GM18868 (cell line): ENCODE measurements around the gene RIPOR3.

ENCODE experiments used
- ATAC-seq: cut with Tn5 transposase; IDR thresholded peaks from one replicate; pipeline ENCODE4 v1.9.1; 2021; ENCODE audit warnings: mild to moderate bottlenecking, moderate library complexity; ENCODE audit not compliant: unreplicated experiment

The RIPOR3 gene

DNA sequence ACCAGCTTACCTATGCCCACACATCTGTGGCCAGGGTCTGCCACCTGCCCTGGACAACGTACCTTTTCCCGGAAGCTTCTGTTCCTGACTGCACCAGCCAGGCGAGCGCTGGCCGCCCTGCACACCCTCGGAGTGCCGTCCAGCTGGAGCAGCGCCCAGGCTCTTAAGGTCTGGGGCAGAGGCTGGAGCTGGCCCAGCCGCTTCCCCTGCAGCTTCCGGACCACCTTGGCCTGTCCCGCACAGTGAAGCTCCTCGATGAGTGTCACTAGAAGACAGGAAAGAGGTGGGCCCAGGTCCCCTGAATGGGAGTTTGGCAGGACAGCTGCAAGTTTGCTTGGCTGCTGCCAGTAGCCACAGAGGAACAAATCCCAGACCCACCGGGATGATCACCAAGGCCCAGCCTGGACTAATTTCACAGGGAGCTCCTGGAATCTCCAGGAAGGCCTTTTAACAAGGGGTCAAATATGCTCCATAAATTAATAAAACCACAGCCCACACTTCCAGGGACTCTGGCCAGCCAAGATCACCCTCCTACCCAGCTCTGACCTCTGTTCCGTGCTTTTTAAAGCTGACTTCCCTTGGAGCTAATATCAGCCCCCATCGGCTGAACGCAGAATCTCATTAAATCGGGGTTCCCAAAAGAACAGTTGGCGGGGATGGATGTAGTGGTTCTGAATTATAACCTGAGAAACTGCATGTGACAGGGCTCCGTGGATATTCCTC is 98.9 kb downstream of the RIPOR3 start:
- no peak for ATAC-seq

DNA sequence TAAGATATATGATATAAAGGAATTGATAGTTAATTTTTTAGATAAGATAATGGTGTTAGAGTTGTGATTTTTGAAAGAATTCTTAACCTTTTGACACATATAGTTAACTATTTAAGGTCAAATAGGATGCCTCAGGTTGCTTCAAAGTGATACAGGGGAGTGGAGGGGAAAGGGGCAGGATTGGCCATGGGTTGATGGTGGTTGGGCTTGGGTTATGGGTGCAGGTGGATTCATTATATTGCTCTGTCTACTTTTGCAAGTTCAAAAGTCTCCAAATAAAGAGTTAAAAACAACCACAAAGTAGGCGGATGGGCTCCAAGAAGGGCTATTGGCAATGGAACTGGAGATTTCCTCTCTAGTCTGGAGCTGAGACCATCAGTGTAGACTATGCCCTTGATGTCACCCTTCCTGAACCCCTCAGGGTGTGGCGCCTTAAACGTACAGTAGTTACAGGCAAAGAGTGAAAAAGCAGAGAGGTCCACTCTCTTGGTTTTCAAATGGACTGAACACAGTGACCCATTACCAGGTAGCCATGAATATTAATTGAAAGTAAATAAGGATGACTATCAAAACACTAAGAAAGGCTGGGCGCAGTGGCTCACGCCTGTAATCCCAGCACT is 100.0 kb downstream of the RIPOR3 start:
- ATAC-seq, result no peak

DNA sequence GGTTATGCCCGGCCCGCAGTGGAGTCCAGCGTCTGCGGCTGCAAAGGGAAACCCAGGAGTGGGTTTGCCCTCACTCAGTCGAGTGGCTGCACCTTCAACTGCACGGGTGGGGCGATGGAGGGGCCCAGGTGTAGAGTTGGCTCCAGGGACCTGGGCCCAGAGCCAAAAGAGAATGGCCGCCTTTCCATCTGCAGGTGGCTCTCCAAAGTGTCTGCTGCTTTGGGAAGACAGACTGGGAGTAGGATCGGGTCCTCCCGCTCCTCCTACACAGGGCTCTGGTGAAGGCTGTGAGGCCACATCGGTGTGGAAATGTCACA is 101.0 kb downstream of the RIPOR3 start:
- no peak for ATAC-seq

DNA sequence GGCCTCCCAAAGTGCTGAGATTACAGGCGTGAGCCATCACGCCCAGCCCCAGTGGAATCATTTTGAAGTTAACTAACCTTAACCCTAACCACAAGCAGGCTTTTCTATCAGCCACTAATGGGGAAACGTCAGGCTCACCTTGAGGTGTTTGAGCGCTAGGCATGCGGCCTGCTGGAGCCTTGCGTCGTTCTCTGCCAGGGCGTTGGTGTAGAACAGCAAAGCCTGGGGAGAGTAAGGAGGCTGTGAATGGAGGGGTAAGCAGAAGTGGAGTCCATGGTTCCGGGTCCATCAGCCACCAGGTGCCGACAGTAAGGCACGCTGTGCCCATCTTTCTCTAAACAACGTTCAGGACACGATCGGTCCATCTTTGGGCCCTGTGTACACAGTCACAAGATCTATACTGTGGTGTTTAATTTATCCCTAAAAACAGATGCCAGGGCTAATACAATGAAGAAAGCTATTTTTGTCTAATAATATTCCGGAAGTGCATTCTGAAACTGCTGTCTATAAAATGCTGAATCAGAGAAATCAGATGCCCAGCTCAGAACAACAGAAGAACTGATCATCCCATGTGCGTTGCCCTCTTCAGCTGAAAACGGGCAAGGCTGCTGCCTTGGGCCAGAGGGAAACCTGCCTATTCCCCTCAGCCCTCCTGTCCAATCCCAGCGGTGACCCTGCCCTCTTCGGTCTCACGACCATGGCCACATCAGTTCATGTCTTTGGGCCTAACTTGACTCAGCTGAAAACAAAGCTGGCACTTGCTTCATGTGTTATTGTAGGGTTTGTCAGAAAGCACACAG is 101.6 kb downstream of the RIPOR3 start:
- no peak for ATAC-seq

DNA sequence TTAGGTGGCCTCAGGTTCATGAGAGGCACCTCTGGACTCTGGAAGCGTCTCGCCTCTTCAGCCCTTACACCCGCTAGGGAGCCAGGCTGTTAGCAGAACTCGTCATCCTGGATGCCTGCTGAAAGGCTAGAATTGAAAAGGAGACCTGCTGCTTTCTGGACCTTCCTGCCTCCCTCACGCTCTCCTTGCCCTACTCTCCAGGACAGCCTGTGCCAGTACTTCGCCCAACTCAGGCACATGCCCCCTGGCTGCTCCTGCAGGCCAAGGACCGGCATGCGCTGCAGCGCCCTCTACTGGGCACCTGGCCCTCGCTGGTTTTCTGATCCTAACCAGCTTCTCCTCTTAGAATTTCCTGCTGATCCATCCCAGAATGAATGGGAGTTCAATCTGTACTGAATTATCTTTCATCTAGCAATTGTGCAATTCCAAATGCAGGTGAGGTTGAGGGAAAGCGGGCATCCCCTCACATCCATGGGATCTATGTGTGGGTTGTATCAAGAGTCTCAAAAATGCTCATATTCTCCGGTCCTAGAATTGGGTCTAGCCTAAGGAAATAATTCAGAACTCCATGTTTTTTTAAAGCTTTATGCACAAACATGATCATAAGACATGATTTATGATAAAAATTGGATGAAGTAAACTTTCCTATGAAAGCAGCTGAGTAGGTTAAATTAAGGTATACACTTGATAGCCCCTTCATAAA is 103.2 kb downstream of the RIPOR3 start:
- no peak for ATAC-seq

DNA sequence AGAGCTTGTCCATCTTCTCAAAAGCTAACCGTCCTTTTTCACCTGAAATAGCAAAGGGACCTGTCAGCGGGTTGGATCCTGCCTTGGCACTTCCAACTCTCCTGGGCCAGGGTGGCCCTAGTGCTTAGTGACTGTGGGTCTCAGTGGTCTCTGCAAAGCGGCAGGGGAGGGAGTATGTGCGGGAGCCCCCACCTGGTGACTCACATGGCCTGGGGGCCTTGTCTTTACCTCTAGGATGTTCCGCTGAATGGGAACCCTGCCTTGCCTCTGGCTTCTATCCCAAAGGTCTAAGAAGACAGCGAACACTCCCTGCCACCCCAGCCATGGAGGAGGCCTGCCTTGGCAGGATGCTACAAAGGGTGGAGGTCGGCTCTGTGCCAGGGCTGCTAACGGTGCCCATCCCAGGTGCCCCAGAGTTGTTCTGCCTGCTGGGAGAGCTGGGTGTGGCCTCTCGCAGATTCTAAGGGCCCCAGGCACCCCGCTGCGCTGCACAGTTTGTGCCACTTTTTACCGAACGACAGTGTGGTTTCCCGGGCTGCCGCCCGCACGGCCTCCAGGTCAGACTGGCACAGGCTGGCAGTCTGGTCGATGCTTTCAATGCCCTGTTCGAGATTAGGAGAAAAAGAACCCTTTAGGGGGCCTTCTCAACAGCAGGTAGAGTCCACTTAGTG is 103.9 kb downstream of the RIPOR3 start:
- ATAC-seq, result no peak

DNA sequence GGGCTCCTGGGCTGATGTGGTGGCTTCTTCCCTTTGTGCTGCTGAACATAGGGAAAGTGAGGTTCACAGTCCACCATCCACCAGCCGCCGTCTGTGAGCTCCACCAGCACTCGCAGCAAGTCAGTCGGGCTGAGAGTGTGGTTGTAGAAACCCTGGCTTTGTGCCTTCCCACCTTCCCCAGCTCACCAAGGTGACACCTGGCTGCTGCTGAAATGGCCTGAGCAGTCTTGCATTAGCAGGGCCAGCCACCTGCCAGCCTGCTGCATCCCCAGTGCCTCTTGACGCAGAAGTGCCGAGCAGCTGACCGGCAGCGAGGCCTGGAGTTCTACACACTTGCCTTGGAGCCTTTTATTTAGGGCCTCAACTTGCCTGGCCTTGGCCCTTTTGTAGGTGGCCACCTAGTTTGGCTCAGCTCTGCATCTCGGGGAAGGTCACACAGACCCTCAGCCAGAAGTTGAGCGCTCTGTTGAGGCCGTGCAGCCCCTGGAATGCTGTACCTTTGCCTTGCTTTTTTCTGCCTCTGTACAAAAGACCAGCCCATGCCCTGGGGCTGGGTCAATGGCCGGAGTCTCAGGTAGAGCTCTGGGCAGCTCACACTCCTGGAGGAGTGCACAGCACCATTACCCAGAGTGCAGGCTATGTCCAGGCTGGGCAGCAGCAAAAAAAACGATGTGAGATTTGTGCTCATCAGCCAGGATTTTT is 104.7 kb downstream of the RIPOR3 start:
- ATAC-seq, result no peak

DNA sequence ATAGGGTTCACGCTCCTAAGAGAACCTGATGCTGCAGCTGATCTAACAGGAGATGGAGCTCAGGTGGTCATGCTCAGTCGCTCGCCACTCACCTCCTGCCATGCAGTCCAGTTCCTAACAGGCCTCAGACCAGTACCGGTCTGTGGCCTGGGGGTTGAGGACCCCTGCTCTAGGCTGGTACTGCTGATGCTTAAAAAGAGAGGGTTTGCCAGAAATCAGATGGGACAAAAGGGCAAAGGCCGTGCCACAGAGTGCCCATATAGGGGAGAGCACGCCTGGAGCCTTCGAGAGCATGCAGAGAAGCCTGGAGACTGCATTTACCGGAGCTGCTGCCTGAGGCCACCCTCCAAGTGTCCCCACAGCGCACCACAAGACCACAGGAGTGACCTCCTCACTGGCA is 105.7 kb downstream of the RIPOR3 start:
- no peak for ATAC-seq

DNA sequence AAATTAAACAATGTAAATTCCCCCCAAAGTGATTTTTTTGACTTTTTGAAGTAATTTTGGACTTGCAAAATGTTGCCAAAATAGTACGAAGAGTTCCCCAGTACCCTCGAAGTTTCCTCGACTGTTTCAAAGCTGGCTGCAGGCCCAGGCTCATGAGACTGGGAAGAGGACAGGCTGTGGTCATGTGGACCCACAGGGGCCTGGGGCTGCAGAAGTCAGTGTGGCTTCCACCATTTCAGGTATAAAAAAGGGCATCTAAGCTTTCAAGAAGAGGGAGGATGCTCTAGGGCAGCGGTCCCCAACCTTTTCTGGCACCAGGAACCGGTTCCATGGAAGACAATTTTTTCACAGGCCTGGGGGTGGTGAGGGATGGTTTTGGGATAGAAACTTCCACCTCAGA is 106.1 kb downstream of the RIPOR3 start:
- no peak for ATAC-seq

DNA sequence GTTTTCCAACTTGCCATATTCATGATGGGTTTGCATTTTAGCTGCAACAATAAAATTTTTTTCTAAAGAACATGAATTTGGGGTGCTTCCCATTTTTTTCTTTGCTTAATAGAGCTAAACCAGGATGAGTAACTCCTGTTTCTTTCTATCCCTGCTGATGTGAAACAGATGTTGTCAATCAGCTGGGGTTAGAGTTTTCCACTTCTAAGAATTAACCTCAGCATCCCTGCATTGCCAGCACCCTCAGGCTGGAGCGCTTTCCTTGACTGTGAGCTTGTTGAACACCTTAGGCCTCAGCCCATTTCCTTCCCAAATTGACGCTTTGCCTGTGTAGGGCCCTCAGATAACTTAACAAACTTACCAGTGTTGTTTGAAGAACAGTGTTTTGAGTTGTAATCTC is 106.7 kb downstream of the RIPOR3 start:
- no peak for ATAC-seq

DNA sequence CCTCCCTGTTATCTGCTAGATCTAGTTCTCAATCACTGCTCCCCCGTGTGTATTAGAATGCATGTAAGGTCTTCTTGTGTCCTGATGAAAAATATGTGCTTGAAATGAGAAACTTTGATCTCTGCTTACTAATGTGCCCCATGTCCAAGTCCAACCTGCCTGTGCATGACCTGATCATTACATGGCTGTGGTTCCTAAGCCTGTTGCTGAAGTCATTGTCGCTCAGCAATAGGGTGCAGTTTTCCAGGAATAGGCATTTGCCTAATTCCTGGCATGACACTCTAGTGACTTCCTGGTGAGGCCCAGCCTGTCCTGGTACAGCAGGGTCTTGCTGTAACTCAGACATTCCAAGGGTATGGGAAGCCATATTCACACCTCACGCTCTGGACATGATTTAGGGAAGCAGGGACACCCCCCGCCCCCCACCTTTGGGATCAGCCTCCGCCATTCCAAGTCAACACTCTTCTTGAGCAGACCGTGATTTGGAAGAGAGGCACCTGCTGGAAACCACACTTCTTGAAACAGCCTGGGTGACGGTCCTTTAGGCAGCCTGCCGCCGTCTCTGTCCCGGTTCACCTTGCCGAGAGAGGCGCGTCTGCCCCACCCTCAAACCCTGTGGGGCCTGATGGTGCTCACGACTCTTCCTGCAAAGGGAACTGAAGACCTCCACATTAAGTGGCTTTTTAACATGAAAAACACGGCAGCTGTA is 107.7 kb downstream of the RIPOR3 start:
- ATAC-seq, result no peak

DNA sequence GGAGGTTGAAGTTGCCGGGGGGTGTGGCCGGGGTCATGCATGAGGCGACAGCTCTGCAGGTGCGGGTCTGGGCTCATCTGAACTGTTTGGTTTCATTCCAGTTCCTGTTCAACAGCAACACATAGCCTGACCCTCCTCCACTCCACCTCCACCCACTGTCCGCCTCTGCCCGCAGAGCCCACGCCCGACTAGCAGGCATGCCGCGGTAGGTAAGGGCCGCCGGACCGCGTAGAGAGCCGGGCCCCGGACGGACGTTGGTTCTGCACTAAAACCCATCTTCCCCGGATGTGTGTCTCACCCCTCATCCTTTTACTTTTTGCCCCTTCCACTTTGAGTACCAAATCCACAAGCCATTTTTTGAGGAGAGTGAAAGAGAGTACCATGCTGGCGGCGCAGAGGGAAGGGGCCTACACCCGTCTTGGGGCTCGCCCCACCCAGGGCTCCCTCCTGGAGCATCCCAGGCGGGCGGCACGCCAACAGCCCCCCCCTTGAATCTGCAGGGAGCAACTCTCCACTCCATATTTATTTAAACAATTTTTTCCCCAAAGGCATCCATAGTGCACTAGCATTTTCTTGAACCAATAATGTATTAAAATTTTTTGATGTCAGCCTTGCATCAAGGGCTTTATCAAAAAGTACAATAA is 108.6 kb downstream of the RIPOR3 start:
- ATAC-seq, result no peak

DNA sequence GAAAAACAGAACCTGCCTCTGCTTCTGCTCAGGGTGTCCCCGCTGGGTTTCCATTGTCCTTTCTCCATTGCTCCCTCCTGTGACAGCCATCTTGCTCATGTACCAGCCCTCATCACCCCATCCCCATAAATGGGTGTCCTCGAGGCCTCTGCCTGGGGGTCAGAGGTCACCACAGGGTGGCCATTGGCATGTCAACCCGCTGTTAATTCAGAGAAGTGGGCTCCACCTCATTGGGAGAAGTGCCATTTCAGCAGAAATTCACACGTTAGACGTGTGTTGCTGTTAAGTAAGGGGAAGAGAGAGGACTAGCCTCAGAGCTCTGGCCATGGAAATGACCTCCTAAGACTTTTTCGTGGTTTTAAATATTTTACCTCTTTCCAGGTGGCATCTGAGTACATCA is 109.2 kb downstream of the RIPOR3 start:
- no peak for ATAC-seq

DNA sequence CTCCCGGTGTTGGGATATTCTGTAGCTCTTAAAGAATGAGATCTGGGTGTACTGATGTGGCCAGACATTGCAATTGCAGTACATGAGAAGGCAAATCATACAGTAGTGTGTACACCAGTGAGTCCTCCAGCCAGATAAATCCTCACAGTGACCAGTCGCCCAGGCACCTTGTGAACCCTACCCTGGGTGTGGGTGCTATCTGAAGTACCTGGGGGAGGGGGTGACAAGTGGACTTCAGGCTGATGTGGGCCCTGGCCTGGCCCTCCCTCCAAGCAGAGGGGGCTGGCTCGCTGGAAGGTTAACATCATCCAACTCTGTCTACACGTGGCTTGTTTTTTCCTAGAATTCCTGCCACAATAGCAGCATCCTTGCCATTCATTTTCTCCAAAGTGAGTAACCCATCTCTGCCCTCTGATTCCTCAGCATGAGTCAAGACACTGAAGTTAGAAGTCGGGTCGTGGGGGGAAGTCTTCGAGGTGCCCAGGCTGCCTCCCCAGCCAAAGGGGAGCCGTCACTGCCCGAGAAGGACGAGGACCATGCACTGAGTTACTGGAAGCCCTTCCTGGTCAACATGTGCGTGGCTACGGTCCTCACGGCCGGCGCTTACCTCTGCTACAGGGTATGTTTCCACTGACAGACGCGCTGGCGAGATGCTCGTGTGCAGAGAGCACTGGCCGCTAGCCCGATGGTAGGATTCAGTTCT is 110.3 kb downstream of the RIPOR3 start:
- no peak for ATAC-seq

DNA sequence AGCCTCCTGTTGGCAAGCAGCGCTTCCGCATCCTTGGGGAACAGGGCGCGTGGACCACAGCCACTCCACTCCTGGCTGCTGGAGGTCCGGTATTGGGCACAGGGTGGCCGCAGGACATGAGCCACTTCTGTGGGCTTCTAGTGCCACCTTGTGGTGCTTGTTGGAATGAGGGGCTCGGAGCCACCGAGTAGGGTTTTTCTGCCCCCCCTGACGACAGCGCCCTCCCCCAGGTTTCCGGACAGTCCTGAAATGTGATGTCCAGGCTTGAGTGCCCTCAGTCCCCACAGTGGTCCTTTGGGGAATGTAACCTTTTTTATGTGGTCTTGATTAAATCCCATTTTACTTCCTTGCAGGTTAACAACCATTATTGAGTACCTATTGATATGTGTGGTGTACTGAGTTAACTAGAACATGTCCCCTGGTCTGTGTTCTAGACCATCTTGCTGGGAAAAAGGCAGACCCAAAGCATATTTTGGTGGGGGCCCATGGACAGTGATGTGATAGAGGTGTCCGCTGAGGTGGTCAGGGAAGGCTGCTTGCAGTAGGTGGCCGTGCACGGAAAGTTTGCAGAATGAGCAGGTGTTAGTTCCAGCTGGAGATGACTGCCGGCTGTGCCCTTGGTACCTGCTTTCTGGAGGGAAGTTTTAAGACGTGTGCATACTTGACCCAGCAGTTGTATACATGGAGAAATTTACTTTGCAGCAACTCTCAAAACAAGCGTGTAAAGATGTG is 111.2 kb downstream of the RIPOR3 start:
- no peak for ATAC-seq

DNA sequence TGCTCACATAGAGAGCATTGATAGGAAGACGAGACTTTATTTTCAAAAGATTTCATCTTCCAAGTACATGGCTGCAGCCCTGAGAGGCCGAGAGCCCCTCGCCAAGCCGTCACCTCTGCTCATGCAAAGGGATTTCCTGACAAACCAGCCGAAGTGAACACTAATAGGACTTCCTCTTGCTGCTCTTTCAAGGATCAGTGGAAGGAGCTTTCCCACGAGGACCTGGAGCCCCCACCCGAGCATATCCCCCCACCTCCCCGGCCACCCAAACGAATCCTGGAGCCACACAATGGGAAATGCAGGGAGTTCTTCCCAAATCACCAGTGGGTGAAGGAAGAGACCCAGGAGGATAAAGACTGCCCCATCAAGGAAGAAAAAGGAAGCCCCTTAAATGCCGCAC is 111.8 kb downstream of the RIPOR3 start:
- ATAC-seq, result no peak

DNA sequence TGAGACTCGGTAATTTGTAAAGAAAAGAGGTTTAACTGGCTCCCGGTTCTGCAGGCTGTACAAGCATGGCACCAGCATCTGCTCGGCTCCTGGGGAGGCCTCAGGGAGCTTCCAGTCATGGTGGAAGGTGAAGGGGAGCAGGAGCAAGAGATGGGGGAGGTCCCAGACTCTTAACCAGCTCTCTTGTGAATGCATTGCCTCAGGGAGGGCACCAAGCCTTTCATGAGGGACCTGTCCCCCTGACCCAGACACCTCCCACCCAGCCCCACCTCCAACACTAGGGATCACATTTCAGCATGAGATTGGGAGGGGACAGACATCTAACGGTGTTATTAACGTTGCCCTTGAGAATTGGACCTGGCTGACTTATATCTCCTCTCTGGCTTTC is 112.6 kb downstream of the RIPOR3 start:
- no peak for ATAC-seq
